GM23338 (cell line): ENCODE results near the gene NF1.

Experiments used
- CTCF ChIP-seq, 2 experiments: fragments of 200-600 bp in 1 of 2; sonication (generic) in 1 of 2; conservative IDR thresholded peaks; 2 replicates each; pipeline versions ENCODE4 v1.5.1 to v1.6.1; 2016 to 2017; ENCODE audit warnings: antibody characterized with exemption in 2 of 2, low read depth in 2 of 2, mild to moderate bottlenecking in 2 of 2, moderate library complexity in 1 of 2
- EZH2 ChIP-seq: fragments of 200-600 bp; sonication (generic); IDR thresholded peaks from one replicate; pipeline ENCODE4 v1.8.0; 2017; ENCODE audit warnings: antibody characterized with exemption, mild to moderate bottlenecking, low read depth; ENCODE audit not compliant: unreplicated experiment
- NANOG ChIP-seq: IDR thresholded peaks from 2 replicates; pipeline ENCODE4 v1.6.1; 2016; ENCODE audit warnings: antibody characterized with exemption, borderline replicate concordance
- POLR2AphosphoS5 ChIP-seq: IDR thresholded peaks from 2 replicates; pipeline ENCODE4 v1.6.1; 2016; ENCODE audit warnings: antibody characterized with exemption, low read depth

- TF ChIP-seq CTCF (conservative IDR thresholded peaks at IDR 0.05; ENCODE audit: low read depth in 2 of 2) (no peak), NANOG (no peak), EZH2 (peak; percentile 46), POLR2AphosphoS5 (no peak)
Measured at GRCh38 chr17:31392002-31392855, 297.5 kb downstream of the NF1 start.
